Stimulated activated naive CD4-positive, alpha-beta T cell (primary cell): ENCODE measurements around the gene TTC28.
"Not testable (repeated sequence)": the region's sequence is repeated elsewhere in the genome, so short reads cannot be mapped to it uniquely, and the experiment has no call there.

Source experiments
- DNase-seq, 6 experiments: peaks; one replicate each; lab custom pipeline; 2025; lab: John Stamatoyannopoulos, UW

Gene TTC28

DNA sequence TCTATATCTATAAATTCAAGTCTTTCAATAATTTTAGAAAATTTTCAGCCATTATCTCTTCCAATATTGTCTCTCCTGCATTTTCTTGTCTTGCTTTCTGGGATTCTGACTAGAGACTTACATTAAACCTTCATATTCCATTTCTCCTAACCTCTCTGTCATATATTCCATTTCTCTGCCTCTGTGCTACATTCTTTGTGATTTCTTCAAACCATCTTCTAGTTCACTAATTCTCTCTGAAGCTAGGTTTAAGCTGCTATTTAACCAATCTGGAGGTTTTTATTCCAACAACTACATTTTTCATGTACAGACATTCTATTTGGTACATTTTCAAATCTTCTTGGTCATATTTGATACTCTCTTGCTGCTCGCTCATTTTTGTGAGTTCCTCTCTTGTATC lies 122.5 kb downstream of the TTC28 start:
- DNase-seq, result no peak

- not testable (repeated sequence) for DNase-seq
Observed at GRCh38 chr22:28553108-28553866, 126.4 kb downstream of the TTC28 start.

DNA sequence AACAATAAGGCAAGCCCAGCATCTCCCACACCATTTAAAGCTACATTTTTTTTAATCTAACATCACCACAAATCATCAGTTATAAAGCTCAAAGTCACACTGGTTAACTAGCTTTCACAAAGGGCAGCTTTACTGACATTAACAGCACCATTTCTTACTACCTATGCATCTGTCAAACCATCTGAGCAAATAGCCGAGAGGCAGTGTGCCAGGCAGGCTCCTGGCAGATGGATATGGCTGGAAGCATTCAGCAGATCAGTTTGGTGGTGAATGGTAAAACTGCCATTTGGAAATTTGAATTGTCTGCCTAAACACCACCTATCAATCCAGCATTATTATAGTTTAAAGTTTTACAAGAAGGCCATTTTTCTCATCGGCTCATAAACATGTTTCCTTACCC lies 131.2 kb downstream of the TTC28 start:
- no peak for DNase-seq

DNA sequence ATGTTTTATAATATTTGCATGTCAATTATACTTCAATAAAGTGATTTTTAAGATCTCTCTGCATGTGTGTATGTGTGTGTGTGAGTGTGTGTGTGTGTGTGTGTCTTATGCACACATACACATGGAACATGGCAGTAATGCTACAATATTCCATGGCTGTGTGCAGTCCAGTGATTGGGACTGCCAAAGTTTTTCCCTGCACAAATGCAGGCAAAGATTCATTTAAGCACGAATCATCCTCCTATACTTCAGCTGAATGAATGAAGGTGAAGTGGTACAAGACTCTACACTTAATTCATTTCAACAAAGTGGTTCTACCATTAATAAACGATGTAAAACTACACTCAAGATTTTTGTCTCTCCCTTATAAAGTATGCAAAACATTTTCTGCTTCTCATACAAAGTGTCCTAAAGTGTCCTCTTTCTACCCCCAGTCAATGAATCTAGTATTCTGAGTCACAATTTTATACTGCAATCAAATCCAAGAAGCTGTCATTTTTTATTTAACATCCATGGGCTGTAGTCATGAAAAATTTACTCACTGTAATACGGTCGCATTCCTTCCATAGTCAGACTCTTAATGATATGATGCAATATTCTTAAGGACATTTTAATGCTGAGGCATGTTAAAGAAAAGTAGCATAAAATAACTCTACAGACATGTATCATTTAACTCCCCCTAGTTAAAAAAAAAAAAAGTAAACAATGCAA lies 132.4 kb downstream of the TTC28 start:
- no peak for DNase-seq

DNA sequence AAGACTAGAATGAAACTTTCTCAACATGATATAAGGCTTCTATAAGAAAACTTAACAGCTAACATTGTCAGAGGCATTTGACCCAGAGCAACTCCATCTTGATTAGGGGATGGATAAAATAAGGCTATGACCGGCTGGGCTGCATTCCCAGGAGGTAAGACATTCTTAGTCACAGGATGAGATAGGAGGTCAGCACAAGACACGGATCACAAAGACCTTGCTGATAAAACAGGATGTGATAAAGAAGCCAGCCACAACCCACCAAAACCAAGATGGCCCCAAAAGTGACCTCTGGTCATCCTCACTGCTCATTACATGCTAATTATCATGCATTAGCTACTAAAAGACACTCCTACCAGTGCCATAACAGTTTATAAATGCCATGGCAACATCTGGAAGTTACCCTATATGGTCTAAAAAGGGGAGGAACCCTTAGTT lies 135.2 kb downstream of the TTC28 start:
- DNase-seq, result no peak

DNA sequence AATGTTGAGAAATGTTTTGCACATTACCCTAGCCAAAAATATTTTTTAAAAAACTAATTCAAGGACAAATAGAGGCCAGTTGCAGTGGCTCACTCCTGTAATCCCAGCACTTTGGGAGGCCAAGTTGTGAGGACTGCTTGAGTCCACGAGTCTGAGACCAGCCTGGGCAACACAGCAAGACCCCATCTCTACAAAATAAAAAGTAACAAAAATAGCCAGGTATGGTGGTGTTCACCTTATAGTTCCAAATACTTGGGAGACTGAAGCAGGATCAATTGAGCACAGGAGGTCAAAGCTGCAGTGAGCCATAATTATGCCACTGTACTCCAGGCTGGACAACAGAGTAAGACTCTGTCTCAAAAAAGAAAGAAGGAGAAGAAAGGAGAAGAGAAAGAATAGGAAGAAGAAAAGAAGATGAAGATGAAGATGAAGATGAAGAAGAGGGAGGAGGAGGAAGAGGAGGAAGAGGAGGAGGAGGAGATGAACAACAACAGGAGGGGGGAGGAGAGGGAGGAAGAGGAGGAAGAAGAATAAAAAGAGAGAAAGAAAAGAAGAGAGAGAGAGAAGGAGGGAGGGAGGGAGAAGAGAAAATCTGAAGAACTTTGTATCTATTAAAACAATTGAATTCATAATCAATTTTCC lies 136.5 kb downstream of the TTC28 start:
- DNase-seq, result no peak

DNA sequence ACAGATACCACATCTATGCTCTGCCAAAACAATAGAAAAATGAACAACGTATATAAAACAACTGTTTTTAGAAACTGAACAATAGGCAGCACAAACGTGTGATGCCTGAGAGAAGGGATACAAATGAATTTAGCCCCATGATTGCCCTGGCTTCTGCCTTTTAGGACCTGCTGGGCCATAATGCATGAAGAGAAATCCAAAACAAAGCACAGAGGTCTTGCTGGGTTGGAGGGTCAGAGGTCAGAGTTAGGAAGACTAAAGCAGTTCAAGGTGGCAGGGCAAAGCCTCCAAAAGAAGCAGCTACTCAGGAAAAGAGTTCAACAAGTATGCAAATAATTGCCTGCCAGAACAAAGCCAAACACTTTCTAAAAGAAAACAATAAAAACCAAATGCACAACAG lies 138.5 kb downstream of the TTC28 start:
- DNase-seq, result no peak

DNA sequence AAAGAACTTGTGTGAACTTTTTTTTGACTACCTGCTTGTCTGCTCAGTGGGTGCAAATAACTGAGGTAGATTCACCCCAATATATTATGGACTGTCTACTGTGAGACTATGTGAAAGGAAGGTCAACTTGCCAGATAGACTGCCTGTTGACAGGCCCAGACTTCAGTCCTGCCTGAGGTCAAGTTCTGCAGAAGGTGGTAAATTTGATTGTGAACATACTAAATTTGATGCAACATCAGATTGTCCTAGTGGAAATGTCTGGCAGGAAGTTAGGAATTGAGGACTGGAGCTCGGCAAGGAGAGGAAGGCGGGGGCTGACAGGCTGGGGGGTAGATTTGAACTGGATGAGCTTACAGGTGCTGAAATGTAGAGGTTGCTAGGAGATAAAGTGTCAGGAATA lies 140.7 kb downstream of the TTC28 start:
- DNase-seq, result no peak

GRCh38 chr22:28530565-28530964 lies 149.1 kb downstream of the TTC28 start:
- DNase-seq, result not testable (repeated sequence)

- not testable (repeated sequence) for DNase-seq
Observed at GRCh38 chr22:28529144-28529543, 150.5 kb downstream of the TTC28 start.

- no peak for DNase-seq
Observed at GRCh38 chr22:28521451-28521850, 158.2 kb downstream of the TTC28 start.

DNA sequence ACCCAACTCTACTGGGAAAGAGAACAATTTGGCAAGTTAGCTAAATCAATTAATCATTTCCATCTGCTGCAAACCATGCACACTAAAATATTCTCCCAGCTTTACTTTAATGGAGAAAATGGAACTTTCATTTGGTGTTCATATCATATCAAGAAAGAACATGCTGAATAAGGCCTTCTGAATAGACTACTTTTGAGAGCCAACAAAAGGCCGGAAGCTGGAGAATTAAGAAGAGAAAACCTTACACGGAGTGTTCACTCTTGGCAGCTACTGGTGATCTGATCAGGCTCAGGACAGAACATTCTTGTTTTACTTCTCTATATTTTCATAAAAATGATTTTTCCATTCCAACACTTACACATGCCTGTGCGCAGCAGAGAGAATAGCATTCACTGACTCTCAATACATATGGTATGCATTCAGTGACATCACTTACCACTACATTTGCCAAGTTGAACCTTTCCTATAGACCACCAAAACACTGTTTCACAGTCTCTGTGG lies 165.3 kb downstream of the TTC28 start:
- no peak for DNase-seq

- DNase-seq, result not testable (repeated sequence)
Observed at GRCh38 chr22:28512387-28512786, 167.3 kb downstream of the TTC28 start.

GRCh38 chr22:28507896-28508295 lies 171.7 kb downstream of the TTC28 start:
- DNase-seq, result no peak

DNA sequence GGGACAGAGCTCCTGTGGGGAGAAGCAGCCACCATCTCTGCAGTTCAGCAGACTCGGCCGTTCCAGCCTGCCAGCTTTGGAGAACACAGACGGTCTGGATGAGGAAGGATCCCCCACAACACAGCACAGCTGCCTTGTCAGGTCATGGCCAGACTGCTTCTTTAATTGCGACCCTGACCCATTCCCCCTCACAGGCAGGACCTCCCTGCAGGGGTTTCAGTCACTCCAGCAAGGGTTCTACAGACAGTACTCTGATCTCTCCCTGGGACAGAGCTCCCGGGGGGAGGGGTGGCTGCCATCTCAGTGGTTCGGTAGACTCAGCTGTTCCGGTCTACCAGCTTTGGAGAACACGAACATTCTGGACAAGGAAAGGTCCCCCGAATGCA lies 173.5 kb downstream of the TTC28 start:
- no peak for DNase-seq

- no peak for DNase-seq
Observed at GRCh38 chr22:28505416-28506149, 174.1 kb downstream of the TTC28 start.

DNA sequence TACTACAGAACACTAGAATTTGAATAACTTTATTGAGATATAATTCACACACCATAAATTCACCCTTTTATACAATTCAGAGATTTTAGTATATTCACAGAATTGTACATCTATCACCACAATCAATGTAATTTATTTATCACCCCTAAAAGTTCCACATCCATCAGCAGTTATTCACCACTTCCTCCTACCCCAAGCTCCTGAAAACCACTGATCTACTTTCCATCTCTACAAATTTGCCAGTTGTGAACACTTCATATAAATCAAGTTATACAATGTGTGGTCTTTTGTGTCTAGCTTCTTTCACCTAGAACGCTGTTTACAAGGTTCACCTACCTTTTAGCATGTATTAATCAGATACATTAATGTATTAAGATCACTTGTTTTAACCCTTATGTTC lies 179.6 kb downstream of the TTC28 start:
- no peak for DNase-seq

GRCh38 chr22:28498044-28498443 lies 181.6 kb downstream of the TTC28 start:
- DNase-seq, result no peak

DNA sequence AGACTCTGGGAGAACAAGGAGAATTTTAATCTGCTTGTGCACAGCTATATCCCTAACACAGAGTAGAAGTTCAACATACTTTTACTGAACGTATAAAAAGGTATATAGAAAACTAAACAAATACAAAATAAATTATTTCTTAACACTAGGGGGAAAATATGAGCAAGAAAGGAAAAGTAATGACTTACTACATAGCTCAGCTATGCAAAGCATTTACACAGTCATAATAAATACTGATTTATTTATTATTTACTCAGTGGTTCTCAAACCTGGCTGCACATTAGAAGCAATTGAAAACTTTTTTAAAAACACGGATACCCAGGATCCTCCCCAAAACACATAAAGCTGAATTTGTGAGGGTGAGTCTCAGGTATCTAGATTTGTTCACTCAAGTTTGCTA lies 182.5 kb downstream of the TTC28 start:
- no peak for DNase-seq

DNA sequence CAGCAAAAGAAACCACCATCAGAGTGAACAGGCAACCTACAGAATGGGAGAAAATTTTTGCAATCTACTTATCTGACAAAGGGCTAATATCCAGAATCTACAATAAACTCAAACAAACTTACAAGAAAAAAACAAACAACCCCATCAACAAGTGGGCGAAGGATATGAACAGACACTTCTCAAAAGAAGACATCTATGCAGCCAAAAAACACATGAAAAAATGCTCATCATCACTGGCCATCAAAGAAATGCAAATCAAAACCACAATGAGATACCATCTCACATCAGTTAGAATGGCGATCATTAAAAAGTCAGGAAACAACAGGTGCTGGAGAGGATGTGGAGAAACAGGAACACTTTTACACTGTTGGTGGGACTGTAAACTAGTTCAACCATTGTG lies 188.4 kb downstream of the TTC28 start:
- DNase-seq, result not testable (repeated sequence)

DNA sequence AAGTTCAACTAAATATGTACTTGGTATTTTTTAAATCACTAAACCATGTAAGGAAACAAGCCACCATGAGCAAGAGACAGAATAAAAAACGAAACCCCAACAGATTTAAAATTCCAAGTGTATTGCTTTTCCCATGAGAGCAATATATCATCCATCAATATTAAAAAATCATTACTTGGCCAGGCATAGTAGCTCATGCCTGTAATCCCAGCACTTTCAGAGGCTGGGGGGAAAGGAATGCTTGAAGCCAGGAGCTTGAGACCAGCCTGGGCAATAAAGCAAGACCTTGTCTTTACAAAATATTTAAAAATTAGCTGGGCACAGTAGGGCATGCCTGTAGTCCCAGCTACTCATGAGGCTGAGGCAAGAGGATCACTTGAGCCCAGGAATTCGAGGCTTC lies 190.8 kb downstream of the TTC28 start:
- DNase-seq, result no peak

GRCh38 chr22:28484662-28485061 lies 195.0 kb downstream of the TTC28 start:
- no peak for DNase-seq
